ENCODE measurements around the gene LRRC51. TPM values are rescaled to one million over a fixed set of nuclear protein-coding genes. Genes with fewer than 3 reads are reported as not detected.

LRRC51 gene
- total and polyA plus RNA-seq, 2 of the 8 experiments (the other 6 are each of a cell fraction or from before 2014, with no cell fraction given): 7.7 to 7.9 TPM

GRCh38 chr11:72102946-72103753, 22.5 kb downstream of the LRRC51 start, which contains the start of gene LAMTOR1:
TSS of gene LAMTOR1 (minus strand) at chr11:72103297. CDS start at chr11:72103224, 73 bp downstream.
- Histone ChIP-seq H2AK5ac (ENCODE audit: low read depth, low read length) (peak within 1 kb of the TSS; percentile 65; the same call in 1 of the 2 replicates), H2BK12ac (ENCODE audit: low read depth, low read length) (peak within 1 kb of the TSS; percentile 41), H3K4me3 (ENCODE audit: extremely low read depth in 1 of 4, insufficient read depth in 2 of 4, low read depth in 3 of 4, low read length in 4 of 4) (peak within 1 kb of the TSS; percentile 95 to 98 (median 97)), H3K27ac (ENCODE audit: low read depth, low read length) (peak within 1 kb of the TSS; percentile 86), H3K9me3 (ENCODE audit: insufficient read depth in 2 of 2, low read depth in 1 of 2, low read length in 1 of 2) (no peaks in the 10 kb centered on the region), H2BK15ac (ENCODE audit: low read length) (no peak within 1 kb of the TSS), H4K91ac (replicated peaks; ENCODE audit: insufficient read length, low read length) (peak within 1 kb of the TSS; percentile 70), H2BK120ac (replicated peaks; ENCODE audit: low read depth, low read length) (no peak within 1 kb of the TSS), H3K4me2 (ENCODE audit: insufficient read depth in 1 of 2, low read depth in 2 of 2, low read length in 2 of 2) (peak within 1 kb of the TSS; percentile 84 to 91), H4K20me1 (replicated peaks in 1 of 2; ENCODE audit: control insufficient read depth in 1 of 2, insufficient read depth in 2 of 2, low read length in 2 of 2) (peaks cover under 1 to 13% of the 10 kb centered on the region in 2 experiments), H3K23me2 (ENCODE audit: low read depth, low read length) (peaks cover 6% of the 10 kb centered on the region), H3K23ac (ENCODE audit: insufficient read length) (no peak within 1 kb of the TSS), H4K8ac (ENCODE audit: extremely low read depth, insufficient read depth, low read length) (peak within 1 kb of the TSS; percentile 97), H3K9ac (replicated peaks in 1 of 4; ENCODE audit: extremely low read depth in 1 of 4, low read depth in 3 of 4, low read length in 3 of 4) (peak within 1 kb of the TSS; percentile 88 to 98 (median 95)), H3K4me1 (replicated peaks in 1 of 4; ENCODE audit: control insufficient read depth in 3 of 4, insufficient read depth in 4 of 4, low read length in 3 of 4) (peaks cover 3 to 14% (median 5%) of the 10 kb centered on the region in 4 experiments; a peak in 6 of 7 replicates), H3K36me3 (ENCODE audit: control insufficient read depth in 2 of 4, insufficient read depth in 4 of 4, low read length in 3 of 4) (peaks cover 13 to 16% (median 15%) of the 10 kb centered on the region in 4 experiments), H2BK20ac (ENCODE audit: low read length) (no peak within 1 kb of the TSS), H3K14ac (ENCODE audit: insufficient read length) (peak within 1 kb of the TSS; percentile 8), H4K5ac (ENCODE audit: insufficient read length, low read depth, low read length) (peak within 1 kb of the TSS; percentile 49), H3K56ac (replicated peaks; ENCODE audit: insufficient read length, low read depth, low read length) (peak within 1 kb of the TSS; percentile 59), H2BK5ac (ENCODE audit: low read depth, low read length) (peak within 1 kb of the TSS; percentile 79; the same call in 1 of the 2 replicates), H3K18ac (ENCODE audit: extremely low read depth, low read length) (peak within 1 kb of the TSS; percentile 26), H3K79me2 (ENCODE audit: control insufficient read depth in 1 of 2, insufficient read depth in 2 of 2, low read length in 2 of 2) (peaks cover 10 to 34% of the 10 kb centered on the region in 2 experiments), H3K27me3 (replicated peaks in 1 of 4; ENCODE audit: control insufficient read depth in 3 of 4, extremely low read depth in 1 of 4, insufficient read depth in 3 of 4, low read length in 3 of 4) (no peaks in the 10 kb centered on the region), H3K4ac (replicated peaks; ENCODE audit: insufficient read length, low read depth, low read length) (peak within 1 kb of the TSS; percentile 69), H2AFZ (ENCODE audit: low read length) (0 out of 2 replicates have a peak within 1 kb of the TSS, but pooled peaks have one; percentile 70), H3K79me1 (ENCODE audit: low read depth, low read length) (peaks cover 13% of the 10 kb centered on the region)
- POLR2A ChIA-PET (ENCODE audit: partially characterized antibody): interaction anchor here (0.6 to 14.4 kb wide), 8 partner anchors 9 to 329 kb away, joined by 3 to 144 read pairs (median 4); partner anchors contain the start of genes ANAPC15, INPPL1 and LRRC51
- 7% methylated on average over 54 of the region's 64 CpGs; no CpG with 5 or more reads in 1 of the 2 experiments for WGBS, 2 experiments (ENCODE audit: extremely low coverage in 1 of 2, insufficient coverage in 1 of 2, insufficient read length in 1 of 2, insufficient replicate concordance in 2 of 2, low coverage in 1 of 2, low lambda C conversion rate in 2 of 2, missing lambda C conversion rate in 1 of 2)
- CTCF ChIA-PET (ENCODE audit: partially characterized antibody): interaction anchor here (1.0 to 14.0 kb wide), 4 partner anchors 13 to 135 kb away, joined by 4 to 423 read pairs (median 25); no protein-coding TSS in a partner anchor
- peak; percentile 84 for FAIRE-seq
- DNase-seq (ENCODE audit: low read depth in 1 of 2, low spot score in 2 of 2): peak; percentile 97 to 98
- TF ChIP-seq NANOG (IDR thresholded peaks at IDR 0.05; ENCODE audit: insufficient read depth, low read depth, low read length, poor library complexity, severe bottlenecking) (peak; percentile 22), JUND (IDR thresholded peaks at IDR 0.05; ENCODE audit: low read length) (no peak; the same call in 1 of the 2 replicates), SUZ12 (IDR thresholded peaks at IDR 0.05; ENCODE audit: low read length) (no peak), ZNF274 (IDR thresholded peaks at IDR 0.05; ENCODE audit: borderline replicate concordance, extremely low read depth, low read length) (no peak), KDM5A (IDR thresholded peaks at IDR 0.05; ENCODE audit: low read length) (no peak; the same call in 1 of the 2 replicates), ATF3 (IDR thresholded peaks at IDR 0.05; ENCODE audit: insufficient read depth, low read depth, low read length) (peak; percentile 97), NRF1 (IDR thresholded peaks at IDR 0.05; ENCODE audit: low read depth, low read length) (no peak), BACH1 (IDR thresholded peaks at IDR 0.05; ENCODE audit: low read length) (no peak), RNF2 (IDR thresholded peaks at IDR 0.05; ENCODE audit: borderline replicate concordance, low read depth, low read length, missing control alignments, poor library complexity, severe bottlenecking) (no peak), EGR1 (IDR thresholded peaks at IDR 0.05; ENCODE audit: borderline replicate concordance, low read depth, low read length) (0 out of 2 replicates have a peak, but pooled peaks have one; percentile 2)
